Measurements from ENCODE around the gene PIEZO2.
"Not testable (repeated sequence)": the region's sequence is repeated elsewhere in the genome, so short reads cannot be mapped to it uniquely, and the experiment has no call there.

Gene PIEZO2

DNA sequence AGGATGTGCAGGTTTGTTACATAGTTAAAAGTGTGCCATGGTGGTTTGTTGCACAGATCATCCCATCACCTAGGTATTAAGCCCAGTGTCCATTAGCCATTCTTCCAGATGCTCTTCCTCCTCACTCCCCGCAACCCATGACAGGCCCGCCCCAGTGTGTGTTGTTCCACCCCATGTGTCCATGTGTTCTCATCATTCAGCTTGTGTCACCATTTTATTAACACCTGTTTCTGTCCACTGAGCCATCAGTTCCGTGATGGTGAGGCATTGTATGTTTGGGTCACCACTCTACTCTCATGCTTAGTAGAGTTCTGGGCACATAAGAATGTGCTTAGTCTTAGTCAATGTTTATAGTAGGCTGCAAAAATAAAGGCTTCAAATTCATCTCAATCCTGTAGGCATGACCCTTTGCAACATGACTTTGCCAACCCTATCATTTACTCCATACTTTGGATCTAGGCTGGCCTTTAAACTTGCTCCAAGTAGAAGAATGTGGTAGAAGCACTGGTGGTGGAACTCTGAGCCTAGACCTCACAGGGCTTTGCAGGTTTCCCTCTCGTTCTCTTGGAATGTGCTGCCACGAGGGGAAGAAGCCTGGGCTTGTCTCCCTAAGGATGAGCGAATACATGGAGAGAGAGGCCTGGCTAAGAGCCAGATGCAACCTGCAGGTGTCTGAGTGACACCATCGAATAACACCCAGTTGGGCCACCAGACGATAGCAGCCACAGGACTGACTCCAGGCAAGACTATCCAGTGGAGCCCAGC is 462.0 kb downstream of the PIEZO2 start:
- DNase-seq (ENCODE audit: low read depth, low spot score) = no peak

DNA sequence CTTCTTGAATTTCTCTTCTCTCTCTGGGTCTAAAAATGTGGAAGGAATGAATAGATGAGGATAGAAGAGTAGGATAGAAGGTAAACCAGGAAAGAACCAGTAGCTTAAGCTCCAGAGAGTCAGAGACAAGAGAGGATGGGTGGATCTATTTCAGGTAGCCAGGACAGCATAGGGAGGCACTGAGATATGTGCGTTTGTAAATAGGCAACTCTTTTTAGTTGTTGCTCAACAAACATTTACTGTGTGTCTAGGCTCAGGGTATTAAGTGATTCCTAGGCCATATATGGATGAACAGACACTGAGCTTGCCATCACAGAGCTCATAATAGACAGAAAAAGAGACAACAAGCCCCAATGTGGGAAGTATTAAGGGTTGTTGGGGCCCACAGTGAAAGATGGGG is 463.1 kb downstream of the PIEZO2 start:
- no peak for DNase-seq (ENCODE audit: low read depth, low spot score)

DNA sequence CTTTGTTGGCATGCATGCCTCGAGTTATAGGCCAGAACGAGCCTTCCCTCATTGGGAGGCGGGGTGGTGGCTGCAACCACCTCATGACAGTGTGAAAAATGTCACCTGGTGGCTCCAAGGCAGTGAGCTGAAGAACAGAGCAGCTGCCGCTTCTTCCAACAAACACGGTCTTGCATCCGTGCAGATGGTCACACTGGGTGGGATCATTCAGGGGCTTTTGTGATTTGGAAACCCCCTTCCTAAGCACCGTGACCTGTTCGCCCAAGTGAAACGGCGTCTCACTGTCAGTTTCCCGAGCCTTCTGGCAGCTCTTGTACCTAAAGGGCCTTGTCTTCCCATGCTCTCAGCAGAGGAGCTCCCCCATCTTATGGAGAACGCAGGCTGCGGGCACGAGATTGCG is 463.9 kb downstream of the PIEZO2 start:
- no peak for DNase-seq (ENCODE audit: low read depth, low spot score)

DNA sequence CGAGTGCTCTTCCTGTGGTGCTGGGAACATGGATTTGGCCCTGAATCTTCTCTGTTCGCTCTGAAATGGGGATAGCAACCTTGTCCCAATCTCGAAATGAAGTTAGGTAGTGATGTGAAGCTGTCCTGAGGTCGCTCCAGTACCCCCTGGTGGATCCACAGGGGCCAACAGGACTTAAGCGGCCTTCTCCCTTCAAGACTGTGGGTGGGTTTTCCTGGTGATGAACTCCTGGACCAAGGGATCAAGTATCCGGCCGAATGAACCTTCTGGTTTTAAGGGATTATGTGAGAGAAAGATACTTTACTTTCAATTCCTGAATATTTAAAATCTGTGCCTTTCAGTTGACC is 467.0 kb downstream of the PIEZO2 start:
- DNase-seq (ENCODE audit: low read depth, low spot score) = no peak

DNA sequence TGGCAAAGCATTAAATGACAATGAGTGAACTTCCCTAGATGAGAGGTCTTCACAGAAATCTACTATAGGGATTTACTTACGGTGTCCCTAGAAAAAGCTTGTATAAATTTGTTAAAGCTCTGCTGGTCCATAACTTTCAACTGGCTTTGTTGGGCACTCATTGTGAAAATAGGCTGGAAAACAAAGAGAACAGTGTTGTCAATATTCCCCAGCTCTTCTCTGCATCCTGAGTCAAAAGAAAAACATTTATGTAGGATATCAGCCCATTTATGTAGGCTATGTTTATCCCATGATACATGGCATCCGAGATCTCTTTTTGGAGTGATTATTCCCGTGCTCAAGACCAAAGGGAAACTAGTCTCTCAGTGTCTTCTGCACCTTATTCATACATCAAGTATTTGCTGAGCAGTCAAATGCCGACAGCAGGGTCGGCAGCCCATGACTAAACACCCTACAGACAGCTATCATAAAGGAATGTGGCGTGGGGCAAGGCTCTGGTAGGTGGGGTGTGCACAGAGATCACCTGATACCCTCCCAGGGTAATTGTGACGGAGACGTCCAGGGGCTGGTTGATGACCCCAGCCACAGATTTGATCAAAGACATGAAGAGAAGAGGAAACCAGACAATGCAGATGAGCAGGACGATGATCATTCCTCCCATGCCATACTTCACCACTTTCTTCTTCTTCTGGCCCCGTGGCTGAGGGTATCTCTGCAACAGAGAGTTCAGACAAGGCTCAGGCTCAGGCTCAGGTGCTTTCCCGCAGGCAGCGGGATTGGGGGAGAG is 467.6 kb downstream of the PIEZO2 start:
- DNase-seq (ENCODE audit: low read depth, low spot score) = no peak

- DNase-seq (ENCODE audit: low read depth, low spot score) = no peak
Measured at GRCh38 chr18:10680271-10680596, 469.1 kb downstream of the PIEZO2 start.

DNA sequence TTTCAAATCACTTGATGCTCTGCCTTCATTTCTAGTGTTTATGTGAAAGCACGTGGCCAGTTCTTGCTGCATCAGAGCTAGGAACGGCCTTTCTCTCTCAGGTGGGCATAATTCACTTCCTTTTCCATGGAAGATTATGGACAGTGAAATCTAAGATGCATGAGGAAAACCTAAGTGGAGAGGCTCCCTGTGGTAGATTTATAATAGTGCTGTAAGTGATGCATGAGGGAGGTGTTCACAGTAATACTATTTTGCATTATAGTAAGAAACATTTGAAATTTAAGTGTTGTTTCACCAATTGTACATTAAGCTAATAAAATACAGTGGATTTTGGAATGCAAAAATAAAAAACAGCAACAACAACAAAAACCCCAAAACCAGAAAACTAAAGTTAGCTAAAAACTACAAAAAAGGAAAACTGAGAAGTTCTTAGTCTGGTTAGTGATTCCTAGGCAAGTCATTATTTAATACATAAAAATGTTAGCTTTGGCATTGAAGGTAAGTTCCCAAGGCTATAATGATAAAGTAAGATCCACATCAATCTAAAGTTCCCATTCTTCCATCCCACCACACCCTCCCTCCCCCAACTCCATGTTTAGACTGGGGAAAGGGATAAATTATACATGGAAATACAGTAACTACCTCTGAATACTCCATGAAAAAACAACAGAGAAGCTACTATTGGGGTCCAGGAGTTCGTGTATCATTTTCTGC is 469.7 kb downstream of the PIEZO2 start:
- DNase-seq (ENCODE audit: low read depth, low spot score) = no peak

DNA sequence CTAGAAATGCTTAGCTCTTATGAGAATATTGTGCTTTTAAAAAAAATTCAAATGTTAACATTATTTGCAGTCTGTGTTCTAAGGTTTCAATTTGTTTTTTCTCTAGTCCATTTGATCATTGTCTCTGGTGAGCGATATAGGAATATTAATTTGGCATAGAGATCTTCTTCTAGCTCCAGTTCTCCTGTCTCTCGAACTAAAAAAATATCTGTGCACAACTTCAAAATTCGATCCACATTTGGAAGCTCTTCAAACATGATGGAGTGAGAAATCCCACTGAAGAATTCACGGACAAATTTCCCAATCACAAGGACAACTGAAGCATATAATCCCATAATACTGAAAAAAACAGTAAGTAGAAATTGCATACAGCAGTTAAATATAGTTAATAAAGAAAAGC is 477.9 kb downstream of the PIEZO2 start:
- no peak for DNase-seq (ENCODE audit: low read depth, low spot score)

GRCh38 chr18:10670856-10671255 is 478.5 kb downstream of the PIEZO2 start:
- DNase-seq (ENCODE audit: low read depth, low spot score) = no peak

GRCh38 chr18:10669441-10670100 is 479.8 kb downstream of the PIEZO2 start:
- no peak for DNase-seq (ENCODE audit: low read depth, low spot score)

DNA sequence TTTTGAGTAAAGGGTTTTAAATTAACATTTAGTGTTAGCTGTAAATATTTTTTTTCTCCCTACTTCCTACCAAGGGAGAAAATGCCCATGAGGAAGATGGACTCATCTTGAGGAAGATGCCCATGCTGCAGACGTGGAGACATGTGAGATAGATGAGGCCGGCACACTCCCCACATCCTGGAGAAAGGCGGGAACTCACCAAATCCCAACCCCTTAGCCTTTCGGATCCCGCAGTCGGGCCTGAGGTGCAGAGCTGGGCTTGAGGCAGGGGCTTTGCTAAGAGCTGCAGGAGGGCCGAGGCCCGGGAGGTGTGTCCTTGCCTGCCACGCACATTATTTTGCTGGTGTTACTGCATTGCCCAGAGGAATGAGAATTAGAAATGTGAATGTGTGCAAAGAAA is 485.6 kb downstream of the PIEZO2 start:
- no peak for DNase-seq (ENCODE audit: low read depth, low spot score)

GRCh38 chr18:10661317-10661716 is 488.1 kb downstream of the PIEZO2 start:
- DNase-seq (ENCODE audit: low read depth, low spot score) = no peak

DNA sequence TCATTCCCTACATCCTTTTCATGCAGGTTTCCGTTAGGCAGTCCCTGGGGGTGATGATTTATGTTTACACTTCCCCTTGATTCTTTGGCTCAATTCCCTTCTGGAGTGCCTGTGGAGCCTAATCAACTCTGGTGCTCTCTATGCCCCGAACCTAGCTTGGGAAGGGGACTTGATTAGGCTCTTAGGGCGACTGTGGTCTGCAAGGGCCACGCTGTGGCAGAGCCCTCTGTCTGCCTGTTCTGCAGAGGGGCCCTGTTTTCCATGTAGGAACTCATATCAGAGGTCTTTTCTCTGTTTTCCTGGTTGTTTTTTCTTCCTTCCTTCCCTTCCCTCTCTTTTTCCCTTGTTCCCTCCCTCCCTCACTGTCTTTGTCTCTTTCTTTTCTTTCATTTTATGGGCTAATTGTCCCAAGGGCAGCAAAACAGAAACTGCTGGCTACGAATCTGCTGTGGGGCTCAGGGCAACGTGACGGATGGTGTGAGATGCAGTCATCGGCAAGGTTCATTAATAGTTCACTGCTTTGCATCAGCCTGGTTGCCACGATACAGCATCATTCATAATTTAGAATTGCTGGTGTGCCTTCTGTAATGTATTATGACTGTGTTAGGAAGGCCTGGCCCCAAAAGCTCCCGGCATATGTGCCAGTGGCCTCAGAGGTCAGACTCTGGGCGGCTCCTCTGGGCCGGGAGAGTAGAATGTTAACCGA is 489.0 kb downstream of the PIEZO2 start:
- DNase-seq (ENCODE audit: low read depth, low spot score) = no peak

DNA sequence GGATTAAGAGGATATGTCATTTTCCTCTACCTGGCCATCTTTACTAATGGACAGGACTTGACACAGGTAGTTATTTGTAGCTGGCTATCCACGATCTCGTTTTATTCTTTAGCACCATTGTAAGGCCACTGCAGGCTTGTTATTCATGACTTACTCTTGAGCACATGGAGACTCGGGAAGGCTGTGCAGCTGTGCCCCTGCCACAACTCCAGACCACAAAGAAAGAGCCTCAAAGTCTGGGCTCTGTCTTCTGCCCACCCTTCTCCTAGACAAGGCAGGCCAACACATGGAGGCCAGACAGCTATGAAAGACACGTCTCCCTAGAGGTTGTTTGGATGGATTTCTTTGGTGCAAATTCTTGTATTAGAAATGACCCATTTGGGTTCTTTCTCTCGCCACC is 489.8 kb downstream of the PIEZO2 start:
- DNase-seq (ENCODE audit: low read depth, low spot score) = no peak

DNA sequence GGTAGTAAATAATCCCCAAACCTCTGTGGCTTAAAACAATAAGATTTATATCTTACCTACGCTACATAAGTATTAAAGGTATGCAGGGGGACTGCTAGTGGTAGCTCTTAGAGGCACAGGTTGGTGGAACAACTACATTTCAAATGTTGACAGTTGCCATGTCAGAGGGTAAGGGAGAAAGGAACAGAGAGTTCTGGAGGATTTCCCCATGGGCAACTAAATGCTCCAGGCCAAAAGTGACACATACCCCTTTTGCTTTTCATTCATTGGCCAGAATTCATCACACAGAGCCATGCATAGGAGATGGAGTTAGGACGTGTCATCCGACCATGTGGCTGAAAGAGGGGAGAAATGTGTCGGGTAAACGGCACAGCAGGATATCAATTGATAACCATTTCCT is 490.4 kb downstream of the PIEZO2 start:
- no peak for DNase-seq (ENCODE audit: low read depth, low spot score)

DNA sequence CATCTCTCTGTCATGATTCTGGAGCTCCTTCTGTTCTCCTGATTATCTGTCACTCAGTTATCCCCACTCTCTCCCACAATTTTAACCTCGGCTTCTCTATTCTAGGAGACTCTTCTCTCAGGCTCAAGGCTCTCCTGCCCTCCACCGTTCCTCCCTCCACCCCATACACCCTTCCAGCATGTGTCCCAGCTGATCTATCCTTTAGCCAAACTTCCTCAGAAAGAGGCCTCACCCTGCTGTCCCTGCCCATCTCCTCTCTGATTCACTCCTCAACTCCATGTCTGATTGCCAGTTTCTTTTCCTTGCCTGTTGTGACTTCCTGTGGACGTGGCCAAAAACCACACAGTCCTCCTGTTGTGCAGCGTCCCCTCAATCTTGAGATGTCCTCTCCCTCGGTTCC is 505.4 kb downstream of the PIEZO2 start:
- DNase-seq (ENCODE audit: low read depth, low spot score) = not testable (repeated sequence)

DNA sequence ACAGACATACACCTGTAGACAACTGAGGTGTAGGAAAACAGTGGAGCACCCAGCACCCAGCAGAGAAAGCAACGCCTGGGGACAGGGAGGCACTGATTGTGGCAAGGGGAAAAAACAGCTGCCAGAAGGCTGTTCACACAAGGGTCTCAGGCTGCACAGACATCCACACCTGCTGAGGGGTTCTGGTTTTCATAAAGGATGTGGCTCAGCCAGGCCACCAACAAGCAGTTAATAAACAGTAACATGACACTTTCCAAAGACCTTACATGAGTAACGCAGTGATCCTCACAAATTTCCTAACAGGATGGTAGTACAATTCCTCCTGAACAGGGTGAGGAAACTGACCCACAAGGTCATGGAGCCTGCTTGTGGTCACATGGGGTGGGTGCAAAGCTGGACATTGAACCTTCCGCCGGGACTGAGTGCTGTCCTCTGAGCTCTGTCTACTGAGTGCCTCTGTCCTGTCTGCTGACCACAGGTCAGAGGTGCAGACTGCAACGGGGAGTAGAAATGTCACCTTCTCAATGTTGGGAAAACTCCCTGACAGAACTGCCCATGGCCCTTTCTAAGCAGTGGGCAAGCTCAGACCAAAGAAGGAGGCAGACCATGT is 506.3 kb downstream of the PIEZO2 start:
- not testable (repeated sequence) for DNase-seq (ENCODE audit: low read depth, low spot score)

DNA sequence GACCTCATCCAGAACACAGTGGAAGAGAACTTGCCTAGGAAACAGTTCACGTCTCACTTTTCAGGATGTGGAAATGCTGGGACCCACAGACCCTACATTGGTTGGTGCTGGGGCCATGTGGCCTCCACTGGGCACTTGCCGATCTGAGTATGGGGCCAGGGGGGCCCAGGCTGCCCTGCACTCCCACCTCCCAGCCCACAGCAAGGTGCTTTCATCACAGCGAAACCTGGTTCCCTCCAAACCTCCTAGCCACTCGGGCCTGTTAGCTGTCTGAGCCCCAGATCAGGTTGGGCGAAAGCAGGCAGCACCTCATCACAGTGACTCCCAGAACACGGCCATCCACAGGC is 510.9 kb downstream of the PIEZO2 start:
- not testable (repeated sequence) for DNase-seq (ENCODE audit: low read depth, low spot score)

- DNase-seq (ENCODE audit: low read depth, low spot score) = not testable (repeated sequence)
Measured at GRCh38 chr18:10637858-10638538, 511.4 kb downstream of the PIEZO2 start.

GRCh38 chr18:10629076-10629475 is 520.3 kb downstream of the PIEZO2 start:
- DNase-seq (ENCODE audit: low read depth, low spot score) = not testable (repeated sequence)

All from smooth muscle cell of the brain vasculature (primary cell).